Endothelial cell (in vitro differentiated cells): ENCODE results near the gene MVB12B. TPM values are rescaled to one million over a fixed set of nuclear protein-coding genes. Genes with fewer than 3 reads are reported as not detected.

Experiments used
- DNase-seq: peaks from one replicate; pipeline ENCODE4 v3.0.0; 2021; ENCODE audit warnings: low spot score
- H3K27ac Mint-ChIP-seq: one replicate; pipeline ENCODE4 v1.8.0; 2021; ENCODE audit warnings: mixed read lengths, inconsistent platforms; ENCODE audit not compliant: unreplicated experiment
- H3K27me3 Mint-ChIP-seq: one replicate; pipeline ENCODE4 v1.8.0; 2021; ENCODE audit warnings: mild to moderate bottlenecking, moderate library complexity, mixed read lengths, inconsistent platforms; ENCODE audit not compliant: unreplicated experiment
- H3K36me3 Mint-ChIP-seq: one replicate; pipeline ENCODE4 v1.8.0; 2021; ENCODE audit warnings: mild to moderate bottlenecking, low read depth, mixed read lengths, inconsistent platforms; ENCODE audit not compliant: unreplicated experiment
- H3K4me1 Mint-ChIP-seq: one replicate; pipeline ENCODE4 v1.8.0; 2021; ENCODE audit warnings: mild to moderate bottlenecking, mixed read lengths, inconsistent platforms; ENCODE audit not compliant: unreplicated experiment
- H3K4me3 Mint-ChIP-seq: one replicate; pipeline ENCODE4 v1.8.0; 2021; ENCODE audit warnings: mild to moderate bottlenecking, mixed read lengths, inconsistent platforms; ENCODE audit not compliant: unreplicated experiment
- H3K9me3 Mint-ChIP-seq: one replicate; pipeline ENCODE4 v1.8.0; 2021; ENCODE audit warnings: mixed read lengths, inconsistent platforms; ENCODE audit not compliant: unreplicated experiment
- total RNA-seq: library from RNA; stranded (reverse); fragmentation: NEBNext Ultra II Directional; extraction: Animal tissue kit (Norgen Biotek cat#: 25700); gene quantifications from one replicate; pipeline ENCODE4 v1.2.1, GENCODE V29; 2021; ENCODE audit not compliant: unreplicated experiment
- TF ChIP-seq, protein P1 (sequence below): fragments of 200-600 bp; sonication (generic); IDR thresholded peaks from one replicate; pipeline ENCODE4 v1.5.0; 2021; ENCODE audit warnings: antibody characterized with exemption; ENCODE audit not compliant: unreplicated experiment

MVB12B gene
- total RNA-seq, 1 donor from 2014 or later: 18.8 TPM

DNA sequence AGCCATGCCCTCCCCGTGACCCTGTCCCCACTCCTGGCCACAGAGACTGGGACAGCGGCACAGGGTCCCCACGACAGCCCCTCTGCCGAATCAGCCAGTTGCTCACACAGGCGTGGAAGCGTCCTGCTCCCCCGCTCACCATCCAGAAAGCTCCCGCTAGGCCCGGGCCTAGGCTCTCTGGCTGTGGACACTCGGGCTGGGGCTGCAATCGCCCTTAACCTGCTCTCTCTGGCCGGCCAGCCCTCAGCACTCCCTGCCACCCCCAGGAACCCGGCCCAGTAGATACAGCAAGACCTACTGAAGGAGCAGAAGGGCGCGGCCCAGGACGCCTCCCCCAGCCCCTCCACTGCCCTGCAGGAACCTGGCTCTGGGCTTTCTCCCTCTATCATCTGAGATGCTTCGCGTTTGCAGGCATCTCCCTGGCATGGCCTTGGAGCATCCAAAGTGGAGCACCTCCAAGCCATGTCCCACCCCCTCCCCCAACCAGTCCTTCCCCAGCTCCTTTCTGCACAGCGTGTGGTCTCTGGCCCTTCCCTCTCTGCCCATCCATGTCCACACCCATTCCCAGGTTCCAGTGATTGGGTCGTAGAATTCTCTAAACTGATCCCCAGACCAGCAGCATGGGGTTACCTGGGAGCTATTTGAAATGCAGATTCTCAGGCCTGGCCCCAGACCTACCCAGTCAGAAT is 173.4 kb downstream of the MVB12B start:
- Mint-ChIP-seq H3K9me3 (no peaks in the 10 kb centered on the region), H3K4me3 (no peak overlapping the region), H3K27me3 (peaks cover 9% of the 10 kb centered on the region), H3K36me3 (no peaks in the 10 kb centered on the region), H3K4me1 (peaks cover 24% of the 10 kb centered on the region), H3K27ac (no peak overlapping the region)
- no peak for DNase-seq
- TF ChIP-seq, protein P1, sequence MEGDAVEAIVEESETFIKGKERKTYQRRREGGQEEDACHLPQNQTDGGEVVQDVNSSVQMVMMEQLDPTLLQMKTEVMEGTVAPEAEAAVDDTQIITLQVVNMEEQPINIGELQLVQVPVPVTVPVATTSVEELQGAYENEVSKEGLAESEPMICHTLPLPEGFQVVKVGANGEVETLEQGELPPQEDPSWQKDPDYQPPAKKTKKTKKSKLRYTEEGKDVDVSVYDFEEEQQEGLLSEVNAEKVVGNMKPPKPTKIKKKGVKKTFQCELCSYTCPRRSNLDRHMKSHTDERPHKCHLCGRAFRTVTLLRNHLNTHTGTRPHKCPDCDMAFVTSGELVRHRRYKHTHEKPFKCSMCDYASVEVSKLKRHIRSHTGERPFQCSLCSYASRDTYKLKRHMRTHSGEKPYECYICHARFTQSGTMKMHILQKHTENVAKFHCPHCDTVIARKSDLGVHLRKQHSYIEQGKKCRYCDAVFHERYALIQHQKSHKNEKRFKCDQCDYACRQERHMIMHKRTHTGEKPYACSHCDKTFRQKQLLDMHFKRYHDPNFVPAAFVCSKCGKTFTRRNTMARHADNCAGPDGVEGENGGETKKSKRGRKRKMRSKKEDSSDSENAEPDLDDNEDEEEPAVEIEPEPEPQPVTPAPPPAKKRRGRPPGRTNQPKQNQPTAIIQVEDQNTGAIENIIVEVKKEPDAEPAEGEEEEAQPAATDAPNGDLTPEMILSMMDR: no peak

DNA sequence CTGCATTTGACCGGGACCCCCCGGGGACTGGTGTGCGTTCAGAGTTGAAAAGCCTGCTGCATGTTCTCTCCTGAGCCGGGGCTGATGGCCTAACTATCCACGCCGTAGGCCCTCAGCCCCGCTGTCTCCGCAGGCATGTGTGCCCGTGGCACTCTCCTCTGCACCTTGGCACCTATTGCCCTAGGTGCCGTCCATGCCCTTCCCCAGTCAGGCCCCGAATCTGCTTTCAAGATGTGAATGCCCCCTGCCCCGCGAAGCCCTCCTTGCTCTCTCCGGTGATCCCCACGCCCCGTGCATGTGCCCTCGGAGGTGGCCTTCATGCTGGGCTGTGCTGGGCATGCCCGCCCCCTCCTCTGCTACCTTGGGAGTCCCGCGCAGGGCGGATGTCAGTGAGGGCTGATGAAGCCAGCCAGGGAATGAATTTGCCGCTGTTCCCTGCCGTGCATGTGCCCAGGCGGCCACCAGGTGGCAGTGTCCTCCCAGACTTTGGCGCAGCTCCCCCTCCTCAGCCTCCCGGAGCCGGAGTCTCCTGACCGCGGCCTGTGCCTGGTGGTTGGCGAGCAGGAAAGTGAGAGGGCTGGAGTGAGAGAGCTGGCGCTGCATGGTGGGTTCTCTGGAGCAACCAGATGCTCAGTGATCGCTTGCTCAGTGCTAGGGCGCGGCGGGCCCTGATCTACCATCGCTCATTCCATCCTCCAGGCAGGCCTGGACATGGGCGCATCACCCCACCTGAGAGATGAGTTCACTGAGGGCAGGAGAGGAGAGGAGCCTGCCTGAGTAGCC is 174.2 kb downstream of the MVB12B start:
- no peaks in the 10 kb centered on the region for H3K9me3 Mint-ChIP-seq
- H3K27ac Mint-ChIP-seq: no peak overlapping the region
- DNase-seq: peak; percentile 90
- no peaks in the 10 kb centered on the region for H3K36me3 Mint-ChIP-seq
- H3K4me3 Mint-ChIP-seq: no peak overlapping the region
- H3K4me1 Mint-ChIP-seq: peaks cover 24% of the 10 kb centered on the region
- H3K27me3 Mint-ChIP-seq: peaks cover 11% of the 10 kb centered on the region
- TF ChIP-seq, protein P1: peak; percentile 98

DNA sequence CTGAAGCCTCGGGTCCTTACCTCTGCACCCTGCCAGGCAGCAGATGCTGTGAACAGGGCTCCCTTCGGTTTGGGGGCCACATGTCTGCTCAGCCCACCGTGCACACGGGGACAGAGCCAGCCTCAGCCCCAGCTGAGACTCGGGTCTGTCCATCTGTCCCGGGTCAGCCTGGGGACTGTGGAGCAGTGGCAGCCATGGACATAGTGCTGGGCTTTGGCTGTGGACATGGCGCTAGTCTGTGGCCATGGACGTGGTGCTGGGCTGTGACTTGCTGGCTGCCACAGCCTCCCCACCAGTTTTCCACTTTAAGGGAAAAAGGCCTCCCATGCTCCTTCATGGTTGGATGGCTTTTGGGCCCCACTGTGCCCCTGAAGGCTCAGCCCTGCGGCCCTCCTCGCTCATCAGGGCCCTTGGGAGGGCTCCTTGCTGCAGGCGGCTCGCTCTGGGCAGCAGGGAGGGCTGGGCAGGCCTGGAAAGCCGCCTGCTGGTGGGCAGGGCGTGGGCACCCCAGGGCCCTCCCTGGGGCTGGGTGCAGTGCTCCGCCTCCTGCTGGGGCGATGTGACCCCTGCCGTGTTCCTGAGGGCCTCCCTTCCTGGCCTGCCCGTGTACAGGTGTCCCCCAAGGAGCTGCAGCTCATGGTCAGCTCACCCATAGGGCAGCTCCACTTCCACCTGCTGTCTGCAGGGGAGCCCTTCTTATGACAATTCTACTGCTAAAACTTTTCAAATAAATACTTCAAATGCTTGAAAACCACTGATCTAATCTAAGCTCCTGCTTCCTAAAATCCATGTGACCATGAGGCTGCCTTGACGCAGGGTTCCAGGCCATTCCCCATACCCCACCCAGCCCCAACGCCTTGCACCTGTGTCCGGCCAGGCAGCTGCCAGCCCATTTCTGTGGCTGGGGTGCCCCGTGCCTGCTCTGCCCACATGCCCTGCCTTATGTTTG is 175.0 kb downstream of the MVB12B start:
- Mint-ChIP-seq H3K27me3 (peaks cover 9% of the 10 kb centered on the region), H3K9me3 (no peaks in the 10 kb centered on the region), H3K27ac (no peak overlapping the region), H3K36me3 (no peaks in the 10 kb centered on the region), H3K4me1 (peaks cover 21% of the 10 kb centered on the region), H3K4me3 (no peak overlapping the region)
- TF ChIP-seq, protein P1: no peak
- no peak for DNase-seq

DNA sequence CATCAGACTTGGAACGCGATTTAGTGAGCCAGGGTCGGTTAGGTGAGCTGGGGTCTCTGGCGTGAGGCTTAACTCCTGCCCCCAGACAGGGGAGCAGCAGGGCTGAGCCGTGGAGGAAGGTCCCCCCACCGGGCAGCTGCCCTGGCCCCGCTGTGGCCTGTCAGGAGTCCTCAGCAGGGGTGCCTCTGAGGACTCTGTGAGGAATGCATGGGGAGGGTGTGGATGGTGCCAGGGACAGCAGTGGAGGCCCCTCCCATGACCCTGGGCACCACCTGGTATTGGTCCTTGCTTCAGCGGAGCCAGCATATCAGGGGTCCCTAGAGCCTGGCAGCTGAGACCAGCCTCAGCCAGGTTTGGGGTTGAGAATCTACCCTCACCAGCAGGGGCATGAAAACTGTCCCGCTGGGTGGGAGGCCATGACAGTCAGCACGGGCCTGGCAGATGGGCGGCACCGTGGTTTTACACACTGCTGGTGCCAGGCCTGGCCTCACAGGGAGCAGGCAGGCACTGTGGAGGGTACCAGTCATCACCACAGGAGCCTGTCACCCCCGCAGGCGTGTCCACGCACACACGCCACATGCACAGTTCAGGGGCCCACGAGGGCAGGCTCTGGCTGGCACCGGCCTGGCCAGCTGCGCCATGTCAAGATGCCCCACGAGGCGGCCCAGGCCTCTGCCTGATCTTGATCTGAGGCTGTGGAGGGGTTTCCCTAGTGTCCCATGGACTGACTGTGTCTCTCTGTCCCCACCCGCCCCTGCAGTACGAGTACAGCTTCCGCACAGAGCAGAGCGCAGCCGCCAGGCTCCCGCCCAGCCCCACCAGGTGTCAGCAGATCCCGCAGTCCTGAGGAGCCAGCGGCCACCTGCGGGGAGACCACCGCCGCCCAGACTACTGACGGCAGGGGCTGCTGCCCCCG is 176.0 kb downstream of the MVB12B start:
- Mint-ChIP-seq H3K36me3 (no peaks in the 10 kb centered on the region), H3K27me3 (peaks cover 9% of the 10 kb centered on the region), H3K9me3 (no peaks in the 10 kb centered on the region), H3K4me1 (peaks cover 14% of the 10 kb centered on the region), H3K27ac (no peak overlapping the region), H3K4me3 (no peak overlapping the region)
- no peak for DNase-seq
- TF ChIP-seq, protein P1: no peak
